Activated CD8-positive, alpha-beta memory T cell treated with anti-CD3 and anti-CD28 coated beads, Interleukin-2, amount 50 U/mL, for 1 hour (primary cell): ENCODE measurements around the gene TM7SF2.

Experiments used
- DNase-seq: peaks from one replicate; pipeline ENCODE4 v3.0.0-alpha.2; 2020; ENCODE audit errors: extremely low read depth

The TM7SF2 gene

GRCh38 chr11:65156256-65156655 lies 44.6 kb downstream of the TM7SF2 start:
- no peak for DNase-seq

GRCh38 chr11:65156926-65157325 lies 45.3 kb downstream of the TM7SF2 start:
- no peak for DNase-seq

GRCh38 chr11:65157336-65157735 lies 45.7 kb downstream of the TM7SF2 start:
- no peak for DNase-seq

DNA sequence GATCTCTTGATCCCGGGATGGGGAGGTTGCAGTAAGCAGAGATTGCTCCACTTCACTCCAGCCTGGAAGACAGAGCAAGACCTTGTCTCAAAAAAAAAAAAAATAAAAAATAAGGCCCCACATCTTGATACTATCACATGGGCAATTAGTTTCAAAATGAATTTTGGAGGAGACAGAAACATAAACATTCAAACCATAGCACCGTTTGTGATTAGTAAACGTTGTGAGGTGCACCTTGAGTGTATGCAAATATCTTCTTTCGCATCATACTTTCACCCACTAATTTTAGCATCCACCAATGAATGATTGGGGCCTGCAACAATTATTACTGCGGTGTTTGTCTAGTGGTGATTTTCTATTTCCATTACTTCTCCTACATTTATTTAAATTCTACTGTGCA lies 47.3 kb downstream of the TM7SF2 start:
- DNase-seq, result no peak

DNA sequence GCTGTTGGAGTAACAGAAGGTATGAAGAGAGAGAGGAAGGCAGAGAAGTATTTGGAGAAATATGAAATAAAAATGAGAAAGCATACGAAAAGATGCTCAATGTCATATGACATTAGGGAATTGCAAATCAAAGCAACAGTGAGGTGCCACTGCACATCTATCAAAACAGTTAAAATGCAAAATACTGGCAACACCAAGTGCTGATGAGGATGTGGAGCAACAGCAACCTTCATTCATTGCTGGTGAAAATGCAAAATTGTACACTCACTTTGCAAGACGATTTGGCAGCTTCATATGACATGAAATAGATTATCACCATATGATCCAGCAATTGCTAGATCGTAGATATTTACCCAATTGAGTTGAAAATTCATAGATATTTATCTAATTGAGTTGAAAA lies 49.0 kb downstream of the TM7SF2 start:
- no peak for DNase-seq

DNA sequence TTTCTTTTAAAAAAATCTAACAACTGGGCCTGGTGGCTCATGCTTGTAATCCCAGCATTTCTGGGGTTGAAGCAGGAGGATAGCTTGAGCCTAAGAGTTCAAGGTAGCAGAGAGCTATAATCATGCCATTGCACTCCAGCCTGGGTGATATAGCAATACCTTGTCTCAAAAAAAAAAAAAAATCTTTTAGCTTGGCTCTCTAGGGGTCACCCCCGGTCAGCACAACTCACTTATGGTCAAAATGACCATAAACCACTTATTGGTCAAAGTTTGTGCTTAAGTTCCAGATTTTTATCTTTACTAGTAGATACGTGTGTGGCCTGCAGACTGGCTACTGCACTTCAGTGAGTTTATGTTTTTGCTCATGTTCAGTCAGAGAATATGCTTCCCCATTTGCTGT lies 52.0 kb downstream of the TM7SF2 start:
- DNase-seq, result no peak
